Stimulated activated memory B cell treated with anti-CD40 and anti-IgM and Interleukin-4, amounts not matched to agents 10 μg/mL and 1 μg/mL and 100 μg/mL, for 72 hours (primary cell): ENCODE results near the gene RAB33A.
A peak's percentile ranks its signal among the peaks of the same experiment; 100 is the strongest.

Experiments
- ATAC-seq: fragments of 150-1000 bp; cut with Tn5 transposase; 2 replicates; pipeline ENCODE4 v1.10.0; 2021
- H3K27ac Mint-ChIP-seq: one replicate; pipeline ENCODE4 v1.8.0; 2022; ENCODE audit warnings: mild to moderate bottlenecking, mixed read lengths
- H3K27me3 Mint-ChIP-seq: one replicate; pipeline ENCODE4 v1.8.0; 2022; ENCODE audit warnings: mixed read lengths
- H3K36me3 Mint-ChIP-seq: one replicate; pipeline ENCODE4 v1.8.0; 2022; ENCODE audit warnings: mixed read lengths
- H3K4me1 Mint-ChIP-seq: one replicate; pipeline ENCODE4 v1.8.0; 2022; ENCODE audit warnings: mixed read lengths
- H3K4me3 Mint-ChIP-seq: one replicate; pipeline ENCODE4 v1.8.0; 2022; ENCODE audit warnings: mild to moderate bottlenecking, moderate library complexity, mixed read lengths
- H3K9me3 Mint-ChIP-seq: one replicate; pipeline ENCODE4 v1.8.0; 2022; ENCODE audit warnings: mixed read lengths

RAB33A gene

GRCh38 chrX:130165181-130165702 lies 6.5 kb upstream of the RAB33A start:
- H3K9me3 Mint-ChIP-seq: no peaks in the 10 kb centered on the region
- peak overlapping the region; percentile 78 for H3K4me3 Mint-ChIP-seq
- H3K27me3 Mint-ChIP-seq: no peaks in the 10 kb centered on the region
- no peak for ATAC-seq
- H3K4me1 Mint-ChIP-seq: peaks cover 8% of the 10 kb centered on the region
- H3K36me3 Mint-ChIP-seq: no peaks in the 10 kb centered on the region
- H3K27ac Mint-ChIP-seq: peak overlapping the region; percentile 91

DNA sequence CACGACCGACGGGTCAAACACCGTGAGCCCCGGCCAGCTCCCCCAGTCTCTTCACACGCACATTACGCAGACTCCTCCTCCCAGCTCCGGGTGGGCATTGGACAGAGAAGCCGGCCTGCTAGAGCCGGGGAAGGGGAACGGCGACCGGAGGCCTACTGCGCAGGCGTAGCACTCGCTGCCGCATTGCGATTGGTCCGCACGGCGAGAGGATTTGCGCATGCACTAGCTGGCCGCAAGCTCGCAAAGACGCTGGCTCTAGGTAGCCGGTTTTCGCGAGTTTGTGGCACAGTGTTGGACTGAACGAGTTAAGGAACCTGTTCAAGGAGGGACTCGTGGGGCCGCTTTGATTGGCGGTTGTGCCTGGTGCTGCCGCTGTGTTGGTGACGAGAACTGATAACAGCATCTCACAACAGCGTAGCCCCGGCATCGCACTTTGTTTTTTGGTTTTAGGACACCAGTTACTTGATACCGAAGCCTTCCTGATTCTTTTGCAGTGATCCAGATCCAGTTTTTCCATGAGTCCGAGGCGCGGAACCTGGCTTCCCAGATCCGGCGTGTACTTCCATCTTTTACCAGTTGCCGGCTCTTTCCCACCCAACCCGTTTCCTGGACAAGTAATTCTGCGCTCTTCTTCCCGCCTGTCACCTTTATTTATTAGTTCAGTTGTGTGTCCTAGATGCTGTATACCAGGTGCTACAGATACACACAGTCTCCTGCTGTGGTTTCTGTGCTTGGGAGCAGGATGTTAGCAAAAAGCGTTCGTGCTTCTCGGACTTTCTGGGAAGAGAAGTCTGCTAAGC lies 5.9 kb upstream of the RAB33A start, which contains the start of gene AIFM1:
Gene AIFM1, minus strand, starts transcription at position 139 of the 800 bp plus-strand sequence. CDS start 185 bp downstream, outside the sequence.
- Mint-ChIP-seq H3K4me1 (peaks cover 12% of the 10 kb centered on the region), H3K27me3 (no peaks in the 10 kb centered on the region), H3K27ac (peak within 1 kb of the TSS; percentile 91), H3K4me3 (peak within 1 kb of the TSS; percentile 78), H3K36me3 (no peaks in the 10 kb centered on the region), H3K9me3 (no peaks in the 10 kb centered on the region)
- ATAC-seq: peak; percentile 96

DNA sequence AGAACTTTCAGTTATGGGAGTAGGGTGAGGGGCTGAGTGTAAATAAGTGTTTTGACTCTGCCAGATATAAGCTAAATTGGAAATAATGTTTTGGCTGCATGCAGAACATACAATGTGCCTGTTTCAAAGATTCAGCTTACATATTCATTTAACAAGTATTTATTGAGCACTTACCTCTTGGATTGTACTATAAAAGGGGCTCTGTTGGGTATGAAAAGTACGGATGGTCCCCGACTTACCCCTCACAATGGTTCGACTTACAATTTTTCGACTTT lies 5.3 kb upstream of the RAB33A start:
- Mint-ChIP-seq H3K4me1 (peaks cover 15% of the 10 kb centered on the region), H3K36me3 (no peaks in the 10 kb centered on the region), H3K9me3 (no peaks in the 10 kb centered on the region)

DNA sequence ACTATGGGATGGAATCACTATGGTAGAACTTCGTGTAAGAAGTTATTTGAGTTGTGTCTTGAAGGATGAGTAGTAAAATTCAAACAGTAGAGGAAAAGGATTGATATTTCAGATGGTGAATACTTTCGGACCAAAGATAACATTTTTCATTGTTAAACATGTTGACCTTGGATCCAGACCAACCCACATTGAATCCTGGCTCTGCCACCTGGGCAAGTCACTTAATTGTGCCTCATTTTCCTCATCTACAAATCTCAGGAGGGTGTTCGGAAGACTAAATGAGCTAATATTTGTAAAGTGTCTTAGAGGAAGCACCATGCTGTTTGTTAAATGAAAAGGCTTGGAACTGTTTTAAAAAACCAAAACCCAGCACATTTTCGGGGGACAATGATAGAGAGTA lies 4.7 kb upstream of the RAB33A start:
- Mint-ChIP-seq H3K4me3 (peak overlapping the region; percentile 78), H3K27me3 (no peaks in the 10 kb centered on the region), H3K4me1 (peaks cover 15% of the 10 kb centered on the region), H3K9me3 (no peaks in the 10 kb centered on the region), H3K36me3 (no peaks in the 10 kb centered on the region), H3K27ac (peak overlapping the region; percentile 91)
- no peak for ATAC-seq

More for the DNA sequence above, 5.3 kb upstream of the RAB33A start:
- no peak for ATAC-seq
- peak overlapping the region; percentile 91 for H3K27ac Mint-ChIP-seq
- no peaks in the 10 kb centered on the region for H3K27me3 Mint-ChIP-seq
- peak overlapping the region; percentile 78 for H3K4me3 Mint-ChIP-seq

DNA sequence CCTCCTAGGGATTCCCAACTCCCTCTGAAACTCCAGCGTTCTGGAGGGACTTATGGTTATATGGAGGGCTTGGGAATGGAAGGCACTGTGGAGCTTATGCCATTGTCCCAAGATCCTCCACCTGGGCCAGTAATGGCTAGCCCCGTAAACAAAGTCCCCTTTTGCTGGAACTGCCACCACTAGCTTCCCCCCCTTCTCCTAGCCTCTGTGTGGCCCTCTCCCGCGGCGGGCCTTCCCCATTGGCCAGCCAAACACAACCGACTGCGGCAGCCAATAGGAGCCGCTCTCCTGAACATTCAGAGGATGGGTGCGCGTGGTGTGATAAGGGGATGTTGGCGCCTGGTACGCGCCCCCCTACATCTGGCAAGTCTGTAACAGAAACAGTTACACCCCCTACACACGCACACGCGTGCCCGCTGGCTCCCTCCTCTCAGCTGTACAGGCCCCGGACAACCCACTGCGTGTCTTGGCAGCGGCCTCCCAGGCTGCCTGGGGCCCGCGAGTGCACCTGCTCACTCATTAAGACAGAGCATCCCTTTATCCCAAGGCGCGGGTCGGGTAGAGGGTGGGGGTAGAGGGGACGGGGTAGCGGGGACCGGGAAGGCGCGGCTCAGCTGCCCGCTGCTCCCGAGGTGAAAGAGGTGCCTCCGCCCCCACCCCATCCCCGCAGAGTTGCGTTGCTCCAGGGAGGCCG lies 863 bp upstream of the RAB33A start:
- H3K27ac Mint-ChIP-seq: peak overlapping the region; percentile 85
- no peaks in the 10 kb centered on the region for H3K27me3 Mint-ChIP-seq
- H3K4me1 Mint-ChIP-seq: peaks cover 34% of the 10 kb centered on the region
- H3K9me3 Mint-ChIP-seq: no peaks in the 10 kb centered on the region
- H3K4me3 Mint-ChIP-seq: peak overlapping the region; percentile 87
- peak; percentile 89 for ATAC-seq
- no peaks in the 10 kb centered on the region for H3K36me3 Mint-ChIP-seq

- Mint-ChIP-seq H3K27ac (peak overlapping the region; percentile 85), H3K4me1 (peaks cover 40% of the 10 kb centered on the region), H3K4me3 (peak overlapping the region; percentile 87), H3K27me3 (no peaks in the 10 kb centered on the region), H3K36me3 (no peaks in the 10 kb centered on the region), H3K9me3 (no peaks in the 10 kb centered on the region)
- ATAC-seq: no peak
These were observed 524 bp downstream of the RAB33A start for GRCh38 chrX:130172127-130172845.

DNA sequence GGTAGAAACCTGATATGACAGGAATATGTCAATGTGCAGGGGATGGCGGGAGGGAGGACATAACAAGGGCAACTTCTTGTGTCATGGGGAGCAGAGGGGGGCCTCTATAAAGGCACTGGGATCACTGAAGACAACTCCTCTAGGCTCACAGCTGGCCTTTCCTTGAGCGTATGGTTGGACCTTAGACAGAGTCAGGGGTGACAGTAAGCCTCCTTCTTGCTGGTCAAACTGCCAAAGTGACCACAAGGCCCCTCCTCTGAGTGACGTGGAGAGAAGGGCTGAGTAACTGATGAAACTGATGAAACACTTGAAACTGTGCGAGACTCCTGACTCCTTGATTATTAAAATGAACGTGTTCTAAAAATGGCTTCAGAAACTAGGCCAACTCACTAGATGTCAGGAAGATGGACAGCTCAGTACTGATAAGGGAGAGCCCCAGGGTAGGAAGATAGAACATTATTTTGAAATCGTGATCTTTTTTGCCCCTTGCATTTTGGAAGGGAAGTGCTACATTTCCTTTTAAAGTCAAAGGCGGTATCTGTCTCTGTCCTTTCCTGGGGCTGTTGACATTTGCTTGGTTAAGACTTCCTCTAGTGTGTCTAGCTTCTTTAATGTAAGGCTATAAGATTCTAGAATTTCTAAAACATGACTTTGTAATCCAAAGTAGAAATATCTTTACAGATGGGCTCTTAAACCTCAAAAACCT lies 1.6 kb downstream of the RAB33A start:
- H3K27me3 Mint-ChIP-seq: no peaks in the 10 kb centered on the region
- H3K9me3 Mint-ChIP-seq: no peaks in the 10 kb centered on the region
- peaks cover 50% of the 10 kb centered on the region for H3K4me1 Mint-ChIP-seq
- peak overlapping the region; percentile 87 for H3K4me3 Mint-ChIP-seq
- H3K27ac Mint-ChIP-seq: peak overlapping the region; percentile 85
- H3K36me3 Mint-ChIP-seq: peaks cover 8% of the 10 kb centered on the region
- no peak for ATAC-seq

GRCh38 chrX:130174045-130174704 lies 2.4 kb downstream of the RAB33A start:
- Mint-ChIP-seq H3K4me3 (peak overlapping the region; percentile 87), H3K9me3 (no peaks in the 10 kb centered on the region), H3K4me1 (peaks cover 51% of the 10 kb centered on the region)

DNA sequence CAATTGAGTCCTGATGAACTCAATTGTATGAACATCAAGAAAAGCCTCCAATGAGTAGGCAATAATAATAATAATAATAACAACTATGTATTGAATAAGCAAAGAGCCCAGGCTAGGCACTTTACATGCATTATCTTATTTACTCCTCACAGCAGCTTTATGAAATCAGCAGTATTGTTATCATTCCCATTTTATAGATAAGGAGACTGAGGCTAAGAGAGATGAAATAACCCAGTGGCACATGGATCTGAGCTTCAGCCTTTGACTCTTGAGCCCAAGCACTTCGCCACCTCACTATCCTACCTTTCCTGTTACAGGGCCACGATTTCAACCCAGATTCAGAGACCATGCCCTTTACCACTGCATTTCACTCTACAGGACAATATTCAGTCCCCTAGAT lies 3.2 kb downstream of the RAB33A start:
- Mint-ChIP-seq H3K4me1 (peaks cover 56% of the 10 kb centered on the region), H3K9me3 (no peaks in the 10 kb centered on the region), H3K27me3 (no peaks in the 10 kb centered on the region), H3K27ac (peak overlapping the region; percentile 24), H3K4me3 (no peak overlapping the region), H3K36me3 (peaks cover 14% of the 10 kb centered on the region)
- ATAC-seq: no peak

More at GRCh38 chrX:130174045-130174704, 2.4 kb downstream of the RAB33A start:
- peak overlapping the region; percentile 85 for H3K27ac Mint-ChIP-seq
- no peaks in the 10 kb centered on the region for H3K27me3 Mint-ChIP-seq
- ATAC-seq: no peak
- H3K36me3 Mint-ChIP-seq: peaks cover 8% of the 10 kb centered on the region

GRCh38 chrX:130176354-130176776 lies 4.6 kb downstream of the RAB33A start:
- no peaks in the 10 kb centered on the region for H3K27me3 Mint-ChIP-seq
- peak overlapping the region; percentile 13 for H3K4me3 Mint-ChIP-seq
- peaks cover 51% of the 10 kb centered on the region for H3K4me1 Mint-ChIP-seq
- peak overlapping the region; percentile 91 for H3K27ac Mint-ChIP-seq
- ATAC-seq: peak; percentile 94
- peaks cover 16% of the 10 kb centered on the region for H3K36me3 Mint-ChIP-seq
- H3K9me3 Mint-ChIP-seq: no peaks in the 10 kb centered on the region

DNA sequence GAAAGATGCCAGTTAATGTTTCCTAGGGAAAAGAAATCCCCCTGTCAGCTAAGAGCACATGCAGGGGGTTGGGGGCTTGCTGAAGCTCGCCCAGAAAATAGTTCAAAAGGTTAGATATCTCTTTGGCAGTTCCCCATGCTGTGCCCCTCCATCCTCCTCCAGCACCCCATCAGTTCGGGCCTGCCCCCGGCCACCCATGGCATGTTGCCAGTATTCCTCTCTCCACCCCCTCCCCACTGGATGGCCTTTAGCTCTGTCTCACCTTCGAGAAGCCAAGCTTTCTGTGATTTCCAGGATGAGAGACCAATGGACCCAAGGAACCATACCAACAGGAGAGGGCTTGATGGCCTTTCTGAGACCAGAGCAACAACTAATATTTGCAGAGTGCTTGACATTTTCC lies 5.2 kb downstream of the RAB33A start:
- Mint-ChIP-seq H3K4me1 (peaks cover 51% of the 10 kb centered on the region), H3K9me3 (no peaks in the 10 kb centered on the region), H3K27me3 (no peaks in the 10 kb centered on the region), H3K36me3 (peaks cover 16% of the 10 kb centered on the region), H3K27ac (peak overlapping the region; percentile 91), H3K4me3 (peak overlapping the region; percentile 13)
- ATAC-seq: no peak

- Mint-ChIP-seq H3K27me3 (no peaks in the 10 kb centered on the region), H3K27ac (peak overlapping the region; percentile 73), H3K36me3 (peaks cover 16% of the 10 kb centered on the region), H3K9me3 (no peaks in the 10 kb centered on the region), H3K4me1 (peaks cover 38% of the 10 kb centered on the region), H3K4me3 (no peak overlapping the region)
- ATAC-seq: no peak
These were observed 7.4 kb downstream of the RAB33A start for GRCh38 chrX:130179170-130179569.

DNA sequence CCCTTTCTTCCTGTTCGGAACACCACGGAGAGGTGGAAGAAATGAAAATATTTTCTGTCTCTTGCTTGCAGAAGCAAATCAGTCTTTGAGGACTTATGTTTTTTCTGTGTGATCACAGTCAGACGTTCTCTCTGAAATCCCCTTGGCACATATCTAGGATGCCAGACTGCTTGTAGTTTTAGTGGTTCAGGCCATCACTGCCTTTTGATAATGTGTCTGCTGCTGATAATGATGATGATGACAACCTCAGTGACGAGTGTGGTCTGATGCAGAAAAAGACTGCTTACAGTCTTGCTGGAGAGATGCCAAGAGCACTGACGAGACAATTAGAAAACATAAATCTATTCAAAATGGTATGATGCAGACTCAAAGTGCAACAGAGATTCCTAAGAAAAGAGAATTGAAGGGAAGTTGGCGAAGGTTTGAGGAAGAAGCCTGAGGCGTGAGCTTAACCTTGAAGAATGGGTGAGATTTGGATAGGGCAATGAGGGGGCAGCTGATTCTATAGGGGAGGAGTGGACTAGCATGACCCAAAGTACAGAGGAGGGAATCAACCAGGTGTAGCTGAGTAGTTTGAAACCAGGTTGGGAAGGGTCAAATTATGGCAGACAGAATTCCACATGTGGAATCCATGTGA lies 7.9 kb downstream of the RAB33A start:
- H3K9me3 Mint-ChIP-seq: no peaks in the 10 kb centered on the region
- no peaks in the 10 kb centered on the region for H3K27me3 Mint-ChIP-seq
- peaks cover 16% of the 10 kb centered on the region for H3K36me3 Mint-ChIP-seq
- H3K27ac Mint-ChIP-seq: peak overlapping the region; percentile 73
- H3K4me3 Mint-ChIP-seq: no peak overlapping the region
- ATAC-seq: no peak
- peaks cover 35% of the 10 kb centered on the region for H3K4me1 Mint-ChIP-seq

DNA sequence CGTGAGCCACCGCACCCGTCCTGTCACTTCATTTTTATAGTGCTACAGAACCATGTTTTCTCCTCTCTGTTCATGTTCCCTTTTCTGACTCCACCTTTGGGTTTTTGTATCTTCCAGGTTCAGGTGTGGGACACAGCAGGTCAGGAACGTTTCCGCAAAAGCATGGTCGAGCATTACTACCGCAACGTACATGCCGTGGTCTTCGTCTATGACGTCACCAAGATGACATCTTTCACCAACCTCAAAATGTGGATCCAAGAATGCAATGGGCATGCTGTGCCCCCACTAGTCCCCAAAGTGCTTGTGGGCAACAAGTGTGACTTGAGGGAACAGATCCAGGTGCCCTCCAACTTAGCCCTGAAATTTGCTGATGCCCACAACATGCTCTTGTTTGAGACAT lies 12.4 kb downstream of the RAB33A start:
- H3K4me3 Mint-ChIP-seq: no peak overlapping the region
- no peak for ATAC-seq
- H3K27me3 Mint-ChIP-seq: no peaks in the 10 kb centered on the region
- H3K4me1 Mint-ChIP-seq: peaks cover 15% of the 10 kb centered on the region
- H3K36me3 Mint-ChIP-seq: peaks cover 13% of the 10 kb centered on the region
- H3K27ac Mint-ChIP-seq: peak overlapping the region; percentile 71
- H3K9me3 Mint-ChIP-seq: no peaks in the 10 kb centered on the region
